ENCODE measurements around the gene IL17RB.

Gene IL17RB

DNA sequence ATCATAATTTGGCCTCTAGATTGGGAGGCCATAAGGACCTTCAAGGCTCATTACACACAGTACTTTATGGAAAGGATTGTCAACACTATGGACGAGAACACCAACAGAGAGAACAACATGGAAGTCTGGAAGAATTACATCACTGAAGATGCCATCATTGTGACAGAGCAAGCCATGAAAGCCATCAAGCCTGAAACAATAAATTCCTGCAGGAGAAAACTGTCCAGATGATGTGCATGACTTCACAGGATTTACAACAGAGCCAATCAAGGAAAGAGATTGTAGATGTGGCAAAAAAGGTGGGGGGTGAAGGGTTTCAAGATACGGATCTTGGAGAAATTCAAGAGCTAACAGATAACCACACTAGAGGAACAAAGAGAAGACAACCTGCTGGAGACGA, 15.9 kb downstream of the IL17RB start:
- DNase-seq (ENCODE audit: low read depth): no peak

DNA sequence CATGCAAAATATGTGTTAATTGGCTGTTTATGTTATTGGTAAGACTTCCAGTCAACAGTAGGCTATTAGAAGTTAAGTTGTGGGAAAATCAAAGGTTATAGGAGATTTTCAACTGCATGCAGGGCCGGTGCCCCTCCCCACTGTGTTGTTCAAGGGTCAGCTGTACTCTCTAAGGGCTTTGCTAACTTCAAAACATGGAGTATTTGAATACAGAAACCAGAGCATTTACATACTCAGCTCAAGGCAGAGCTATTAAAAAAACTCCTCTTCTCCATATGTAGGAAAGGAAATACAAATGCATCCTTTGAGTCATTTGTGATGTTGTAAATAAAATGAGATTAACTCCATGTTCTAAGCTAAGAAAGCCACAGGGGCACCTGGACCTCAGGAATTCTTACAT, 16.8 kb downstream of the IL17RB start:
- no peak for DNase-seq (ENCODE audit: low read depth)

DNA sequence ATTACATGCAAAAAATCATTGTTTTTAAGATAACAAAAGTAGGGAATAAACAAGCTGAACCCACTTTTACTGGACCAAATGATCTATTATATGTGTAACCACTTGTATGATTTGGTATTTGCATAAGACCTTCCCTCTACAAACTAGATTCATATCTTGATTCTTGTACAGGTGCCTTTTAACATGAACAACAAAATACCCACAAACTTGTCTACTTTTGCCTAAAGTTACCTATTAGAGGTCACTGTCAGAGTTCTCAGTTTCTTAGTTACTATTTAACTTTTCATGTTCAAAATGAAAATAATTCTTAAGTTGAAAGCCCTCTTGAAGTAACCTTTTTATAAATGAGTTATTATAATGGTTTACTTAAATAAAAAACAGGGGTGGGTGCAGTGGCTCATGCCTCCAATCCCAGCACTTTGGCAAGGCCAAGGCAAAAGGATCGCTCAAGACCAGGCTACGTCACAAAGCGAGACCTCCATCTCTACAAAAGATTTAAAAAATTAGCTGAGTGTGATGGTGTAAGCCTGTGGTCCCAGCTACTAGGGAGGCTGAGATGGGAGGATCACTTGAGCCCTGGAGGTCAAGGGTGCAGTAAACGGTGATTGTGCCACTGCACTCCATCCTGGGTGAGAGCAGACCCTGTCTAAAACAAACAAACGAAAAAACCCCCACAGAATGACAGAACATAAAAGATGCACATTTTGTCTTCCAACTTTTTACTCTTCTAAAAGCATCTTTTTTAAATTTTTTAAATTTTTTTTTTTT, 19.5 kb downstream of the IL17RB start:
- no peak for DNase-seq (ENCODE audit: low read depth)

DNA sequence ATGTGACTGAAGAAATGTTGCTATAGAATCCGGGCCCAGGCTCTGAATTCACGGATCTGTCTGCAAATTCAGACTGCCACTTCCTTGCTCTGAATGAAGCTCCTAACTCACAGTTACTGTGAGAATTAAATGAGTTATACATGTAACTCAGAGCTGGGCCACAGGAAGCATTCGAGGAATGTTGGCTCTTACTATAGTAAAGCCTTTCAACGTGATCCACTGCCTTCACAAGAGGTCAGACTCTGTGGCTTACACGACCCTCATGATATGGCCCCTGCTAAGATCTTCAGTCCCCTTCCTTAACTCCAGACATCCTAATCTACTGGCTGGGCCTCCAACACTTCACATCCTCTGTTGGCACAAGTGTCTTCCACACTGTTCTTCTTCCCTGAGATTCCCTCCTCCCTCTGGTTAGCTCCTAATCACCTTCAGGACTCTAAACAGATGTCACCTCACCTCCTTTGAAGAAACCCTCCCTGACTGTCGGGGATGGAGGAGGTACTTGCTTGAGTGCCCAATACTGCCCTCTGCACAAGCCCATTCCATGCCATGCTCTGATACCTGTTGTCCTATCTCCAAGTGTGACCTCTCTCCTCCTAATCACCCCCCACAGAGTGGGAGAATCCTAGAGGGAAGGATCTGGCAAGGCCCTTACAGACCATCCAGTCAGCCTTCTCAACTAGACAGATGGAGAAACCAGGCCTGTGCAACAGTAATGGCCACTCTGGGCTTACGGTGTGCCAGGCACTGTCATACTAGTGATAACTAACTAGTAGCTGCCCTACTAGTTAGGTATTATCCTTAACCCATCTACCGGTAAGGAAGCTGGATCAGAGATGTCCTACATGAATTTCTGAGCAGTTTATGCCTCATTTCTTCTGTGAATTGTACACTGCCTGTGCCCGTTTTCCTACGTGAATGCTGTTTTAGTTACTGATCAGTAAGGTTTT, 34.3 kb downstream of the IL17RB start:
- DNase-seq (ENCODE audit: low read depth): no peak

DNA sequence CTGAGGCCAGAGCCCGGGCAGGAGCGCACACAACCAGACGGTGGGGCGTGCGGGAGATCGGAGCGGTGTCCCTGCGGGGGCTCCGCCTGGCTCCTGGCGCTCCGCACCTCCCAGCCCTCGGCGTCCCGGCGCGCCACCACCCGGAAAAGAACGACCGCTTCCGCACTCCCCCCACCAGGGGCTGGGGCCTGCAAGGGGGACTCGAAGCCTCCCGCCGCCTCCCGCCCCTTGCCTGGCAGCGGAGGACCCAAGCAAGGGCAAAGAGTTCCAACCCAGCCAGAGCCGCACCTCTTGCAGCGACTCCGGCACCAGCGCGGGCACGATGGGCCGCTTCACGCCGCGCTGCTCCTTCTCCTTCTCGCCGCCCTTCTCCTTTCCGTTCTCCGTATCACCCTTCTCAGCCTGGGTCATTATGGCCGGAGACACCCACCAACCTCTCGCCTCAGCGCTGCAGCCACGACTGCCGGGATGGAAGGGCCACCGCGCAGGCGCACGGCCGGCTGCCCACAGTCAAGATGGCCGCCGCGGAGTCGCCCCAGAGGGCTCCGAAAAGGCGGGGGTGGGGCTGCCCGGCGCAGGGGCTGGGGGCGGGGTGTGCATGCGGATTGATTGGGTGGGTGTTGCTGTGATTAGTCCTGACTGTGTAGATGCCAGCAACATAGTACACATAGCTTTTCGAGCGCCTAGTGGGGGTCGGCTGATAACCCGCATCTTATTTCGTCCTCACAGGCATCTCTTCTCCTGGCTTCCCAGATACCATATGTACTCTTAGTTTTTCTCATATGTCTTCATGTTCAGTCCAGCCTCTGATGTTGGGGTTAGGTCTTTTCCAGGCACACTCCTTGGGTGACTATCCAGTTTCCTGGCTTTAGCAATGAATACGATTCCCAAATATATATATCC, 35.6 kb downstream of the IL17RB start, which contains the start of gene ACTR8:
Gene ACTR8 (minus strand): TSS at position 462 of the 903 bp plus-strand sequence. CDS start 51 bp downstream, at position 411.
- DNase-seq (ENCODE audit: low read depth): no peak

DNA sequence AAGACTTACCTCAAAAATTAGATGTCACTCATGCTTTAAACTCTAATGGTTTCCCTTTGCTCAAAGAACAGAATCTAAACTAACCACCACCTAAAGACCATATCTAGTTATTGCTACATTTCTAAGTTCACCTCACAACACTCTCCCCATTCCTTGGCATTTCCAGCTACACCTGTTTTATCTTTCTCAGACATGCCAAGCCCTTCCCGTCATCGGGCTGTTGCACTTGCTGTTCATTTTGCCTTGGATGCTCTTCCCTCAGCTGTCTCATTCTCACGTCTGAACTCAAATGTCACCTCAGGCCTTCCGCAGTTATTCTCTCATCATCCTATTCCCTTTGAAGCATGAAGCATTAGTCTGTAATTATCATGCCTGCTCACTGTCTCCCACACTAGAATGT, 36.6 kb downstream of the IL17RB start:
- no peak for DNase-seq (ENCODE audit: low read depth)

DNA sequence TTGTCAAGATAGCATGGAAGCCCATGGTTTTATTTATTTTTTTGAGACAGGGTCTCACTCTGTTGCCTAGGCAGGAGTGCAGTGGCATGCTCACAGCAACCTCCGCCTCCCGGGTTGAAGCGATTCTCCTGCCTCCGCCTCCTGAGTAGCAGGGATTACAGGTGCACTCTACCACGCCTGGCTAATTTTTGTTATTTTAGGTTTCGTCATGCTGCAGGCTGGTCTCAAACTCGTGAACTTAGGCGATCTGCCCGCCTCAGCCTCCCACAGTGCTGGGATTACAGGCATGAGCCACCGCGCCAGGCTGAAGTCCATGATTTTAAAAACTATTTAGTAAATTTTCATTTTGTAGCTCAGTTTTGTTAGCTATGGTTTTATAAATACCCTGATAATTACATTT, 38.3 kb downstream of the IL17RB start:
- no peak for DNase-seq (ENCODE audit: low read depth)

DNA sequence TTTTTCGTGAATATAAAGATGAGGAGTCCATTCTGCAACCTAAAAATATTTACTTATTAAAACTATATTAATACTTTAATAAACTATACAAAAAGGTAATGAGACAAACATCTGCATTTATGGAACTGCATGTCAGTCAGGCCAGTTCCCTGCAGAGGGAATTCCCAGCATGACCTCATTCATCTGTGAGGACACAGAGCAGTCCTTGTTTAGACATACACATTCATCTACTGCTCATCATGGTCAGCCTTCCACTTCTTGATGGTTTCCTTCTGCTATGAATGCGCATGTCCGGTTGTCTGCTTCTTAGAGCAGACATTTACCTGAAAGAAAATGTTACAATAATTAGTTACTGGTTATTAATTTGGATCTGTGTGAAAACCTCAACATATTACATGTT, 38.9 kb downstream of the IL17RB start:
- no peak for DNase-seq (ENCODE audit: low read depth)

DNA sequence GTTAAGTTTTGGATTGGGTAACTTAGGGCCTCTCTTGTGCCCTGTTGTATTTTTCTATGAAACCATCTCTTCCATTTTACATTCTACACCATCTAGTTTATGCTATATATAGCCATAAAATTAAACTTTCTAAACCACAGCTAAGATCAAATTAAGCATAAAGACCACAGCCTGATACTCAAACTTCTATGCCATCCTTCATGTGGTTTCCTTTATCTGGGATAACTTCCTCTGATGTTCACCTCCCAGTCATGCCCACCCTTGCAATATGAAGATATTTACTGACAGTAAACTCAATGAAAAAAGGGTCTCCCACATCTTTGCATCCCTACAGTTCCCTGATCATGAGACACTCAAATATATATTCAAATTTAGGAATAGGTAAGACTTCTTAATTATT, 41.1 kb downstream of the IL17RB start:
- DNase-seq (ENCODE audit: low read depth): no peak

DNA sequence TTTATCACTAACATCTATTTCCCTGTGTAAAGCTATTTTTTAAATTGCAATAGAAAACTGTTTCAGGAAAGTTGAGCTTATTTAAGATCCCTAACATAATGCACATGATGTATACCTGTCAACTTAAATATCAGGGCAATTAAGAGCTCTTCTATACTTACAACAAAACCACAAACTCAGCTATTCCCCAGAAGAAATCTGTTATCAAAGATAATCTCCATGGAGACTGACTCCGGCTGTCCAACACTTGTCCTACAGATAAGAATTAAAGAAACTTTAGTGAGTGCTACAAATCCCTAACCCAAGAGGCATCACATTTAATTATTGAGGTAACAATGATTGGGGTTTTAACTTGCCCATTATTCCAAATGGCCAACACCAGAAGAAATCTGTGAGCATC, 41.9 kb downstream of the IL17RB start:
- no peak for DNase-seq (ENCODE audit: low read depth)

DNA sequence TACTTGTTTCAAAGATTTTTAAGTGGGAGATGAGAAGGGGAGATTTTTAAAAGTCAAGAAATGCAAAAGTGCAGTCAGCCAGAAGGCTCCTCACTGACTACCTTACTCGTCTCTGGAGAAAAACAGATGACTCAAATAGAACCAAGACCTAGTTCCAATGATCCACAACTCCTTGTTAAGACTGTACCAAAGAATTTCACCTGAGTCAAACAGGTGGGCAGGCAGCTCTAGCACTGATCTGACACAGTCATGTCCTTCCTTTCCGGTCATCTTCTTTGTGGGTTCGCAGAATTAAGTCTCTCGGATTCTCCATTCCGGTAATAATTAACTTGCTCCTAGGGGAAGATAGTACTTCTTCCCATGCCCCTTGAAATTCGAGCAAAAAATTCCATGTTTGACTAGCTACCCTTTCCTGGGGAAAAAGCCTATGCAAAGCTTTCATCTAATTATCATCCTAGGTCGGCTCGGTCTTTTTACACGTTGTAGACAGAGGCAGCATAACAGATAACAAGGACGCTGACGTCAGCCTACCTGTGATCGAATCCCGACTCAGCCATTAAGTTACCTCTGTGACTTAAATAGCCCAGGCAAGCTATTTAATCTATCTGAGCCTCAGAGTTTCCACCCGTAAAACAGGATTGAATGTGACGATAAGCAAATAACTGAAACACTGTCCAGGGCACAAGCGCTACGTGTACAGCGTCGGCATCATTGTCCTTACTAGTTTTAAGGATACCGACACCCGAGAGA, 44.5 kb downstream of the IL17RB start:
- DNase-seq (ENCODE audit: low read depth): no peak

DNA sequence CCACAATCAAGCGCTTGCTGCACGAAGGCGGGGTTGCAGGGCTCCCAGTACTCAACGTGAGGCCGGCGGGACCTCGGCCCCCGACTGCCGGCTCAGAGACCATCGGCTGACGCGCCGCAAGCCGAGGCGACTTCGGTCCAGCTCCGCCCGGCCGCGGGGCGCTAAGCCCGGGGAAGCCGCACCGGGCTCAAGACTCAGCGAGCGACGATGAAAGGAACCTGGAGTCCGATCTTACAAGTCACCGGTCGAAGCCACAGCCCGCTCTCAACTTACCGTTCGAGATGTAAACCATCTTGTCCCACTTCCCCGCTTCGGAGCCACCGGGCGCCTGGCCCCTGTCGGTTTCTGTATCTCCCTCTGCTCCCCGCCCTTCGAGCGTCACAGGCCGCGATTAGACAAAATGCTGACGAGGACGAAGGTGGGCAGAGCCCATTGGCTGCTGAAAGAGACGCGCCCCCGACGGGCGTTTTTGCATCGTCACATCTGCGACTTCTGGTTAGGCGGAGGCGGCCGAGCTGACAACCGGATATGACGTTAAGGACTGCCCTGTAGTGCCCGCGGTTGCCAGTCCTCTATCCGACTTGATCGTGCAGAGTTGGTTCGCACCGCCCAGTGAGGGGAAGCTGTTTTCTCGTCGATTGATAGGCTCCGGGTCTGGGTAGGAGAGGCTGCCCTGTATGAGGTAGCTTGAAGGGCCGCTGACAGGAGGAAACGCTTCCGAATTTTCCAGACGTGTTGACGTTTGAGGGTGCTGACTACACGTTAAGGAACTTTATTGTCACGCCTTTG, 45.3 kb downstream of the IL17RB start, which contains the start of gene SELENOK:
Gene SELENOK (minus strand): TSS at position 363 of the 789 bp plus-strand sequence.
- DNase-seq (ENCODE audit: low read depth): peak; percentile 94

DNA sequence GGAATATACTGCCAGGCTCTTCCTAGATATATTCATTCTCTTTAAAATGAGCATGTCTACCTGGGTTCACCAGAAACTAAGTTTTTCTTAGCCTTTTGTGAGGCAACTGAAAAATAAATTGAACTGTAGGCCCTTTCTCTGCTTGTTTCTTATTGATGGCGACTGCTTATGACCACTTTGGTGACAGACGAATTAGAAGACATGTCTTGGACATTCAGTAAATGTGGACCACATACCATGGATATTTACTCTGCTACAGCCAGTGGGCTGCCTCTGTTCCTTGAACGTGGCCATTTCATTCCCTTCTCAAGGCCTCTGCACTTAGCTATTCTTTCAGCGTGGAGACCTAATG, 45.9 kb downstream of the IL17RB start:
- no peak for DNase-seq (ENCODE audit: low read depth)

DNA sequence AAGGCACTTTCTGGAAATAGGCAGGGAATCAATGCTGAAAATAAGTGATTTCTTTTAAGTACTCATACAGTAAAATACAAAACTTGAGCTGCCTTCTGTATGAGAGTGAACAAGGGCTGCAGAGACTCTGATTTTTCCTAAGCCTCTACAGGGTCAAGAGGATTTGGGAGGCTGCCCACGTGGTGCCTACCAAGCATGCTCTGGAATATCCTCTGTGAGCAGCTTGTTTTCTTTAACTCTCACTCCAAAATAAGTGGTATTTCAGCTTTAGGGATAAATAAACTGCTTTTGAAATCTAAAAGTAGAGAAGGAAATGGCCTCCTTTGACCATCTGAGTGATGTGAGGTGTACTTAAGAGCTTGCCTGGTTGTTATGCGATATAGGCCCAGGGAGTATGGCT, 53.4 kb downstream of the IL17RB start:
- DNase-seq (ENCODE audit: low read depth): no peak

DNA sequence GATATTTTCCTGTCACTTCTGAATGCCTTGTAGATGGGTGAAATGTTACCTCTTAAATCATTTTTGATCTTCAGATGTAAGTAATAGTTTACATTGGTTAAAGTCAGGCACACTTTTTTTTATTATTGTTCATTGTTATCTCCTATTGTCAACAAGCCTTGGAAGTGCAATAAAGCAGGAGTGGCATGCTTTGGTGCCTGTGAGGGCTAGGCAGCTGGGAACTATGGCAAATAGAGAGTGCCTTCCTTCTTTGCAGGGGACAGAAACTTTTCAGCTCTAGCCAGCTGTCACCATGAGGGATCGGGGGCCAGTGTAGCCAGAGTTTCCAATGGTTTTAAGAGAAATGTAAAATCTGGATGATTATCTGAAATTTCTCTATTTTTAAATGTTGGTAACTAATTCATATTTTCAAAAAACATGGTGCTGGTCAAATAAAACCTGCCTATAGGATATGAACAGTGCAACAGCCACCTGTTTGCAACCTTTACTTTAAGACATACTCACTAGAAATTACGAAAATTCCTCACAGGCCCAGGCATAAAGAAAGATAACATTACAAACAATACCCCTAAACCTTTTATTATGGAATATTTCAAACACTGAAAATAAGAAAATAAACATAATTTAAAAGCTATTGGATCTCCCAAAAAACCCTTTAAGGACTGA, 54.4 kb downstream of the IL17RB start:
- no peak for DNase-seq (ENCODE audit: low read depth)

DNA sequence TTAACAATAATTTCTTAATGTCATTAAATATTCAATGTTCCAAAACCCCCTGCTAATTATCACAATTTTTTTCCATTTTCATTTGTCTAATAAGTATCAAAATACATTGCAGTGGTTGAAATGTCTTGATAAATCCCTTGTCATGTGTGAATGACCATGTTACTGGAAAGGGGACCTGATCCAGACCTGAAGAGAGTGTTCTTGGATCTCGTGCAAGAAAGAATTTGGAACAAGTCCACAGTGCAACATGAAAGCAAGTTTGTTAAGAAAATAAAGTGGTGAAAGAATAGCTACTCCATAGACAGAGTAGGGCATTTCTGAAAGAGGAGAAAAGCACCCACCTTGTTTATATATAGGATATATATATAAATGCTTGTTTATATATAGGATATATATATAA, 55.7 kb downstream of the IL17RB start:
- no peak for DNase-seq (ENCODE audit: low read depth)

DNA sequence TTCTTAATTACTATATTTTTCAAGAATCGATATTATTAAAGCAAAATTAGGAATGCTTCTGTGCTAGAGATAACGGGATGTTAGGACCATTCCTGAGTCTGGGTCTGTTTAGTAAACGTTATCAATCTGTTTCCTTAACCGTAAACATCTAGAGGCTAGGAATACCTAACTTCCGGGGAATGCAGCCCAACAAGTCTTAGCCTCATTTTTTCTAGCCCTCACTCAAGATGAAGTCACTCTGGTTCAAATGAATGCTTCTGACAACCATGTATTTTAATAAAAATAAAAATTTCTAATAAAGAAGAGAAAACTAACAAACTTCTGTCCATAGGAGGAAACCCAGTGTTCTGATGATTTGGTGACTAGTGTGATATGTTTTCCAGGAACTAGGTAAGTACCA, 56.3 kb downstream of the IL17RB start:
- no peak for DNase-seq (ENCODE audit: low read depth)

DNA sequence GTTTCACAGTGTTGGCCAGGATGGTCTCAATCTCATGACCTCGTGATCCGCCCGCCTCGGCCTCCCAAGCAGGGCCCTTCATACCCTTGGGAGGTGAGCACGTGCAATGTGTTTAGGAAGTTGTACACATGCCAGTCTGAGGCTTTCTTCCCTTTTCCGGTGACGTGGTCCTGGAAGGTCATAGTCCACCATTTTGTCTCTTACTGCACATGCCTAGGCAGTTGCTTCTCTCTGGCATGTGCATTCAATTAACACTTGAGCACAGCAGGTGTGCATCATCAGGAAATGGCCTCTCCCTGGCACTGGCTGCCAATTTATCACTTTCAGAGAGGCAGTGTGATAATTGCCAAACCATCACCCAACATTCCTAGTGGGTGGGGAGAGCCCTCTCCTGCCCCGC, 67.0 kb downstream of the IL17RB start:
- no peak for DNase-seq (ENCODE audit: low read depth)

All from GM04503 (cell line).